Loucy (cell line): ENCODE data around the gene TMC5.

Experiments used
- CTCF ChIP-seq: fragments of 200-600 bp; sonication (generic); conservative IDR thresholded peaks from 2 replicates; pipeline ENCODE4 v1.5.1; 2014; ENCODE audit warnings: mild to moderate bottlenecking, antibody characterized with exemption, low read length
- EZH2phosphoT487 ChIP-seq: fragments of 200-600 bp; IDR thresholded peaks from 2 replicates; pipeline ENCODE4 v1.6.1; 2018; ENCODE audit warnings: antibody characterized with exemption, mild to moderate bottlenecking, moderate library complexity, borderline replicate concordance

GRCh38 chr16:19436540-19436939 lies 18.9 kb downstream of the TMC5 start:
- no peak for TF ChIP-seq CTCF
- no peak for TF ChIP-seq EZH2phosphoT487
